Activated CD4-positive, alpha-beta T cell treated with anti-CD3 and anti-CD28 coated beads, Interleukin-2, amount 50 U/mL, for 4 hours (primary cell): ENCODE results near the gene CDK11B.
"Not testable (repeated sequence)": the region's sequence is repeated elsewhere in the genome, so short reads cannot be mapped to it uniquely, and the experiment has no call there.

Experiments used
- DNase-seq, 2 experiments: peaks; one replicate each; pipeline ENCODE4 v3.0.0-alpha.2; 2020

The CDK11B gene

GRCh38 chr1:1647567-1648241 is 11.1 kb downstream of the CDK11B start:
- DNase-seq: not testable (repeated sequence)

- not testable (repeated sequence) for DNase-seq
Observed at GRCh38 chr1:1646326-1646725, 12.5 kb downstream of the CDK11B start.

GRCh38 chr1:1640711-1641461 is 17.9 kb downstream of the CDK11B start:
- not testable (repeated sequence) for DNase-seq

GRCh38 chr1:1640081-1640480 is 18.7 kb downstream of the CDK11B start:
- DNase-seq: not testable (repeated sequence)

GRCh38 chr1:1639368-1639767 is 19.4 kb downstream of the CDK11B start:
- not testable (repeated sequence) for DNase-seq

GRCh38 chr1:1638528-1638927 is 20.3 kb downstream of the CDK11B start:
- DNase-seq: not testable (repeated sequence)

GRCh38 chr1:1637479-1637875 is 21.3 kb downstream of the CDK11B start:
- not testable (repeated sequence) for DNase-seq

GRCh38 chr1:1636621-1637478 is 22.0 kb downstream of the CDK11B start:
- not testable (repeated sequence) for DNase-seq

GRCh38 chr1:1634613-1635012 is 24.2 kb downstream of the CDK11B start:
- DNase-seq: not testable (repeated sequence)

- DNase-seq: not testable (repeated sequence)
Observed at GRCh38 chr1:1633409-1633808, 25.4 kb downstream of the CDK11B start.

- no peak for DNase-seq
Observed at GRCh38 chr1:1631782-1632420, 26.9 kb downstream of the CDK11B start, which contains the start of gene MMP23B. TSS of gene MMP23B (plus strand) at chr1:1632173. CDS start at chr1:1632219, 46 bp downstream.

GRCh38 chr1:1630965-1631781 is 27.6 kb downstream of the CDK11B start:
- DNase-seq: no peak

GRCh38 chr1:1630191-1630964 is 28.4 kb downstream of the CDK11B start:
- peak; percentile 87 to 92 for DNase-seq

- DNase-seq: peak; percentile 60 to 66
Observed at GRCh38 chr1:1629430-1630190, 29.2 kb downstream of the CDK11B start.

GRCh38 chr1:1628754-1629429 is 29.9 kb downstream of the CDK11B start:
- DNase-seq: no peak

- no peak for DNase-seq
Observed at GRCh38 chr1:1627829-1628753, 30.7 kb downstream of the CDK11B start.

GRCh38 chr1:1627261-1627828 is 31.5 kb downstream of the CDK11B start:
- no peak for DNase-seq
